ENCODE results near the gene FANCD2.
"Not testable (repeated sequence)": the region's sequence is repeated elsewhere in the genome, so short reads cannot be mapped to it uniquely, and the experiment has no call there.

Gene FANCD2

DNA sequence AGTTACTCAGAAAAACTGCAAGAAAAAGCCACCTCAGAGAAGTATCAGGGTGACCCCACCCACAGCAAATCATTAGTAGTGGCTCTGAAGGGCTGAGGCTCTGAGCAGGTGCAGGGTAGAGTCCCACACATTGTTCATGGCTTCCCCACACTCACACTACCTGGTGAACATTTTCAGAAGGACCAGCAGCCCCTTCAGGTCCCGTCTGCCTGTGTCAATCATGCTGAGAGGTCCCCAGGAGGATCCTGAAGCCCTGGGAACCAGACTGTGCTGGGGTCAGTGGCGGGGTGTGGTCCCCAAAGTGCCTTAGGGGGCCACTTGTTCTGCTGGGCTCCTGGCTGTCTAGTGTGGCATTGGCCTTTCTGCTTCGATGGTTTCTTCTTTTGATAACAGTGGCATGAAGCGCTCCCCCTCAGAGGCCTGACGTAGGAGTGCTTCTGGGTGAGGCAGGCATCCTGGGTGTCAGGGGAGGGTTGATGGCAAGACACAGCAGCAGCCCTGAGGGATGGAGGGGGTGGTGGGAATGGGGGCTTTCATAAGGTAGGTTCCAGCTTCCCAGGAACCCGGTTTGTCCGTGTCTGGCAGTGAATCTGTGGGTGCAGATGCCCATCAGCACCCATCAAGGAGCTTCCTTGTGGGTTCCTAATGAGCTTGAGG lies 19.0 kb upstream of the FANCD2 start:
- H3K4me3 ChIP-seq (ENCODE audit: low read length) = no peak overlapping the region
- TF ChIP-seq ZNF274 (IDR thresholded peaks at IDR 0.05; ENCODE audit: low read depth, low read length) = no peak

DNA sequence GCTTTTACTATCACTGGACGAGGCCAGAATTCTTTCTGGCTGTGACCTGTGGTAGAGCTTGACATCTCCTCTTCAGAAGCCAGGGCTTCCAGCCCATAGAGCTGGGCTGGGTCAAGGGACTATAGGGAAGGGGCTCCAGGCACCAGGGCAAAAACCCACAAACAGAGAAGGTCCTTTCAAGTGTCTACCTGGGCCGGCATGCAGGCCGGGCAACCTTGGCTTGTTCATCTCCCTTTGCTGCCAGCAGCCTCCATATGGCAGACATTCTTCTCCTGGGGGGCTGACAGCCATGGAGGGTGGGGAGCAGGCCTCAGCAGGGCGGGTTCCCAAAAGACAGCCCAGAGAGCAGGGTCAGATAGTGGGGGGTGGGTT lies 18.0 kb upstream of the FANCD2 start:
- not testable (repeated sequence) for H3K4me3 ChIP-seq (ENCODE audit: low read length)

DNA sequence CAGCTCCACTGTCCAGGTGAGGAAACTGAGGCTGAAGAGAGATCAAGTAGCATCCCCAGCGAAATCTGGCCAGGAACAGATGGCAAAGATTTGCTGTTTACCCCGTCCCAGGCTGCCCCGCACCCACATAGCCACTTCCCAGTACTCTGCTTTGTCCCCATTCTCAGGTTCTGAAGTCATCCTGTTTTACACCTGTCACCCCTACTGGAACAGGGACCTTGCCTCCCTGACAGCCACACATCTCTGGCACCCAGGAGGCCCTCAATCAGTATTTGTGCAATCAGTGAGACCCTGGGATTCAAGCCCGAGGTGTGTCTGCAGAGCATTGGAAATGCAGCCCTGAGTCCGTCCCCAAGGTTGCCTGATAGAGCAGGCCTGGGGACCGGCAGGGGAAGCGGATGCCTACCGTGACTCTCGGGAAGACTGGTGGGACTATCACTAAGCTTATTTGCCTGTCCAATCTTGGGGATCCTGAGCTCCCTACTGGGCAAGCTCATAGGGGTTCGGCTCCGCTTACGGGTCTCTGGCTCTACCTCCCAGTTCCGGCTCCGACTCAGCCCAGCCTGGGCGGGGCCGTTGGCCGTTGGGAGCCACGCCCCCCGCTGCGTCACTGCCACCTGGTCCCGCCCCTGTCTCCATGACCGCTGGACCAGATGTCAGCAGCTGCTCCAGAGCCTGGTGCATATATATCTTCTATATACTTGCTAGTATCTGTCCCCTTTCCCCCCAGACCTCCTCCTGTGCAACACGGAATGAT lies 17.5 kb upstream of the FANCD2 start:
- no peak for TF ChIP-seq ZNF274 (IDR thresholded peaks at IDR 0.05; ENCODE audit: low read depth, low read length)

GRCh38 chr3:10010421-10010877 lies 15.8 kb upstream of the FANCD2 start:
- TF ChIP-seq ZNF274 (IDR thresholded peaks at IDR 0.05; ENCODE audit: low read depth, low read length) = no peak
- H3K4me3 ChIP-seq (ENCODE audit: low read length) = peak overlapping the region; percentile 61; the same call in 1 of the 2 replicates

More for the DNA sequence above, 17.5 kb upstream of the FANCD2 start:
- H3K4me3 ChIP-seq (ENCODE audit: low read length) = peak overlapping the region; percentile 57; the same call in 1 of the 2 replicates

DNA sequence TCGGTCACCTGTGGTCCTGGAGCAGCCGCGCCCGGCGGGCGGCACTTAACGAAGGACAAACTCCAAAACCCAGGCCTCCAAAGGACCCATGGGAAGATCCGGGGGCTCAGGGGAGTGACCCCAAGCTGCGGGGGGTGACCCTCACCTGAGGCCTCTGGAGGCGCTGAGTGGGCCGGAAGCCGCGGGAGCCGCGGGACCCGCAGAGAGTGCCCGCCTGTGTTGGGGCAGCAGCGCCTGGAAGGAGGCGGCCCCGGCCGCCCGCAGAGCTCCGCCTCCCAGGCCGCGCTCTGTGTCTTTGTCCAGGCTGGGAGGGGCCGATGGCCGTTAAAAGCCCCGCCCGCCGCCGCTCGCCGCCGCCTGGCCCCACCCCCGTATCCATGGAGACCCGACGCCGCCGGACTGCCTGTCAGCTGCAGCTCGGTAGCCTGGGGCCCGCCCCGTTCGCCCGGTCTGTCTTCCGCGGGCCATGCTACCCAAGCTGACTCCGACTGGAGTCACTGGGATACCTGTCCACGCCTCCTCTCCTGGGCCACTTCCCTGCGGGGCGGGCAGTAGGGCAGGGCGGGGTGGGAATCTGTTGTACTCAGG lies 15.3 kb upstream of the FANCD2 start:
- peak overlapping the region; percentile 61; the same call in 1 of the 2 replicates for H3K4me3 ChIP-seq (ENCODE audit: low read length)
- no peak for TF ChIP-seq ZNF274 (IDR thresholded peaks at IDR 0.05; ENCODE audit: low read depth, low read length)

DNA sequence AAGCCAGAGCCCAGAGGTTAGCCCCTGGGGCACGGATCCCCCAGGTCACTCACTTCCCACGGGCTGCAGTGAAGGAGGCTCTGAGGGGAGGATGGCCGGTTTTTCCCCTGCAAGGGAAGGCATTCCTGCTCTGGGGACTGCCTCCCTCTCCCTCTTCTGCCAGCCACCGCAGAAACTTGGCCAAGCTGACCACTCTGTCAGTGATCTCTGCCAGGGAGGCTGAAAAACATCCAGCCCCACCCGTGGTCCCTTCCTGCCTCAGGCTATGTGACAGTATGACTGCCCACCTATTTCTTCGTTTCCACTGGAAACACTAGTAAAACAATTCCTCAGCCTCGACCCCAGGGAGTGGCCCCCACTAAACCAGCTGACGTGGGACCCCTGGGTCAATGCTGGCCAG lies 14.6 kb upstream of the FANCD2 start:
- no peak overlapping the region for H3K4me3 ChIP-seq (ENCODE audit: low read length)
- no peak for TF ChIP-seq ZNF274 (IDR thresholded peaks at IDR 0.05; ENCODE audit: low read depth, low read length)

DNA sequence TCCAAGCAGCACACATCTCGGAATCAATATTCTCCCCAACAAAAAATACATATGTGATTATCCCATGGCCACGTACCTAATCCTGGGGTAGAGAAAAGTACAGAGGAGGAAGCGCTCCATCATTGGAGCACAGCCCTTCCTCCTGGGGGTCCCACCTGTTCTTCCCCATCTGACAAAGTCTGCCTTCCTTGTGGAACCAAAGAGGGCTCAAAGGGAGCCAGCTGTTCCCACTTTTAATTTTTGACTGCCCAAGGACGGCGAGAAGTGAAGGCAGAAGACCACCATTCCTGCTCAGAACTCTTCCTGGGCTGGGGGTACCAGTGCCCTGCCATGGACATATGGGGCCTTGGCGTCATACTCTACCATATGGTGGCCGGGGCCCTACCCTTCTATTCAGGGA lies 14.1 kb upstream of the FANCD2 start:
- TF ChIP-seq ZNF274 (IDR thresholded peaks at IDR 0.05; ENCODE audit: low read depth, low read length) = no peak
- H3K4me3 ChIP-seq (ENCODE audit: low read length) = no peak overlapping the region

- no peak for TF ChIP-seq ZNF274 (IDR thresholded peaks at IDR 0.05; ENCODE audit: low read depth, low read length)
- H3K4me3 ChIP-seq (ENCODE audit: low read length) = no peak overlapping the region
Observed at GRCh38 chr3:10015461-10015904, 10.8 kb upstream of the FANCD2 start.

GRCh38 chr3:10017636-10018292 lies 8.5 kb upstream of the FANCD2 start:
- H3K4me3 ChIP-seq (ENCODE audit: low read length) = no peak overlapping the region
- no peak for TF ChIP-seq ZNF274 (IDR thresholded peaks at IDR 0.05; ENCODE audit: low read depth, low read length)

DNA sequence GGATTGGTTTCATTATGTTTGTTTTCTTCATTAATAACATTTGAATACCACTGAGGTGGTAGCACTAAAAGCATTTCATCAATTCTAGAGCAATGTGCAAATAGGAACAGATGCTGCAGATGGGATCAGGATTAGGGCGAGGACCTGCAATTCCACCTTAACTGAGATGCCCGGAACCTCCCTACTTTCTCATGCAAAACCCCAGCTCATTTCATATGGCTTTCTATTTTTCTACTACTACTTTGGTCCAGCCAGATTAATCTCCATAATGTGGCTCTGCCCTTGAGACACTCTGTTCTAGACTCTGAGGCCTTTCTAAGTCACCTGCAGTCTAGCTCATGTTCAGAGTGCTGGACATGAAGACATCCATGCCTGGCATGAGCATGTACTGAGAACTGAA lies 7.4 kb upstream of the FANCD2 start:
- not testable (repeated sequence) for H3K4me3 ChIP-seq (ENCODE audit: low read length)

GRCh38 chr3:10019326-10019725 lies 6.9 kb upstream of the FANCD2 start:
- no peak for TF ChIP-seq ZNF274 (IDR thresholded peaks at IDR 0.05; ENCODE audit: low read depth, low read length)
- H3K4me3 ChIP-seq (ENCODE audit: low read length) = no peak overlapping the region

- TF ChIP-seq ZNF274 (IDR thresholded peaks at IDR 0.05; ENCODE audit: low read depth, low read length) = no peak
- no peak overlapping the region for H3K4me3 ChIP-seq (ENCODE audit: low read length)
Observed at GRCh38 chr3:10021856-10022775, 4.1 kb upstream of the FANCD2 start.

DNA sequence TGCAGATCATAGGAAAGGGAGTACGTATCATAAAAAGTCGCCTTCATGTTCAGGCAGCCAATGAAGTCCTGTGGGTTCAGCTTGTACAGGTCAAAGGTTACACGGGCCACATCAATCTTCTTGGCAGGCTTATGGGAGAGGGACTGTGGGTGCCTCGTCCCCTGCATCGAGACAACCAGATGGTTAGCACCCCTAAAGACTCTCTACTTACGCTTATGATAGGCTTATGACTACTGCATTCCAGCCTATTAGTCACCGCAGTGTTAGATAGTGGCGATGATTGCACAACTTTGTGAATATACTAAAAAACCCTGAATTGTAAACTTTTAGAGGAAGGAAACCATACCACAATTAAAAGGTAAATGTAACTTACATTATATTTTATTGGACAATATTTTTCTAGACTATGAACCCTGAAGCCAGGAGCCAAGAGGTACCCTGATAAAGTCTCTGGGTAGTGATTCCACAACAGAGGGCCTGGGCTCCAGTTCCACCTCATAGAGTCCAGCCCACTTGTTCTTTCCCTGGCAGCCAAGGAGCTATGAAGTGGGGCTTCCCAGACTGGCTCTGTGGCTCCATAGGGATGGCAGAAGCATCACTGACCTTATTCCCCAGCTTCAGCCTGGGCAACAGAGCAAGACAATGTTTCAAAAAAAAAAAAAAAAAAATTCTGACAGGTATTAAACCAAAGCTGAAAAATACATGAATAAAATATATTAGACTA lies 2.5 kb upstream of the FANCD2 start:
- TF ChIP-seq ZNF274 (IDR thresholded peaks at IDR 0.05; ENCODE audit: low read depth, low read length) = no peak
- H3K4me3 ChIP-seq (ENCODE audit: low read length) = no peak overlapping the region
